ENCODE results near the gene NNAT.

The NNAT gene

GRCh38 chr20:37503256-37503927 lies 17.7 kb upstream of the NNAT start:
- DNase-seq (ENCODE audit: low read depth), result no peak
- H3K9me3 ChIP-seq (ENCODE audit: control insufficient read depth, low read length), result no peaks in the 10 kb centered on the region
- no peak overlapping the region for H3K9ac ChIP-seq (ENCODE audit: low read length)
- no peaks in the 10 kb centered on the region for H3K4me1 ChIP-seq (ENCODE audit: control insufficient read depth, insufficient read depth, low read length)
- H3K36me3 ChIP-seq (ENCODE audit: control insufficient read depth, insufficient read depth, low read length, severe bottlenecking), result peaks cover 9% of the 10 kb centered on the region
- H3K4me3 ChIP-seq (ENCODE audit: low read length), result no peak overlapping the region
- H3K27me3 ChIP-seq (replicated peaks; ENCODE audit: control insufficient read depth, insufficient read depth, low read length), result no peaks in the 10 kb centered on the region

- H3K27me3 ChIP-seq (replicated peaks; ENCODE audit: control insufficient read depth, insufficient read depth, low read length), result no peaks in the 10 kb centered on the region
- DNase-seq (ENCODE audit: low read depth), result no peak
- H3K4me1 ChIP-seq (ENCODE audit: control insufficient read depth, insufficient read depth, low read length), result no peaks in the 10 kb centered on the region
- peaks cover 20% of the 10 kb centered on the region for H3K36me3 ChIP-seq (ENCODE audit: control insufficient read depth, insufficient read depth, low read length, severe bottlenecking)
- no peak overlapping the region for H3K4me3 ChIP-seq (ENCODE audit: low read length)
- no peak overlapping the region for H3K9ac ChIP-seq (ENCODE audit: low read length)
- no peaks in the 10 kb centered on the region for H3K9me3 ChIP-seq (ENCODE audit: control insufficient read depth, low read length)
Measured at GRCh38 chr20:37504404-37505096, 16.5 kb upstream of the NNAT start.

GRCh38 chr20:37505263-37506151 lies 15.5 kb upstream of the NNAT start:
- Histone ChIP-seq H3K9me3 (ENCODE audit: control insufficient read depth, low read length) (no peaks in the 10 kb centered on the region), H3K9ac (ENCODE audit: low read length) (no peak overlapping the region), H3K27me3 (replicated peaks; ENCODE audit: control insufficient read depth, insufficient read depth, low read length) (no peaks in the 10 kb centered on the region), H3K36me3 (ENCODE audit: control insufficient read depth, insufficient read depth, low read length, severe bottlenecking) (peaks cover 25% of the 10 kb centered on the region), H3K4me3 (ENCODE audit: low read length) (no peak overlapping the region), H3K4me1 (ENCODE audit: control insufficient read depth, insufficient read depth, low read length) (no peaks in the 10 kb centered on the region)
- no peak for DNase-seq (ENCODE audit: low read depth)

GRCh38 chr20:37506152-37506725 lies 14.8 kb upstream of the NNAT start:
- no peak for DNase-seq (ENCODE audit: low read depth)
- H3K27me3 ChIP-seq (replicated peaks; ENCODE audit: control insufficient read depth, insufficient read depth, low read length), result no peaks in the 10 kb centered on the region
- no peaks in the 10 kb centered on the region for H3K4me1 ChIP-seq (ENCODE audit: control insufficient read depth, insufficient read depth, low read length)
- H3K4me3 ChIP-seq (ENCODE audit: low read length), result no peak overlapping the region
- peaks cover 32% of the 10 kb centered on the region for H3K36me3 ChIP-seq (ENCODE audit: control insufficient read depth, insufficient read depth, low read length, severe bottlenecking)
- H3K9ac ChIP-seq (ENCODE audit: low read length), result no peak overlapping the region
- no peaks in the 10 kb centered on the region for H3K9me3 ChIP-seq (ENCODE audit: control insufficient read depth, low read length)

- Histone ChIP-seq H3K9me3 (ENCODE audit: control insufficient read depth, low read length) (no peaks in the 10 kb centered on the region), H3K4me3 (ENCODE audit: low read length) (no peak overlapping the region), H3K27me3 (replicated peaks; ENCODE audit: control insufficient read depth, insufficient read depth, low read length) (no peaks in the 10 kb centered on the region), H3K9ac (ENCODE audit: low read length) (no peak overlapping the region), H3K4me1 (ENCODE audit: control insufficient read depth, insufficient read depth, low read length) (peaks cover 4% of the 10 kb centered on the region), H3K36me3 (ENCODE audit: control insufficient read depth, insufficient read depth, low read length, severe bottlenecking) (peaks cover 69% of the 10 kb centered on the region)
- DNase-seq (ENCODE audit: low read depth), result no peak
Measured at GRCh38 chr20:37510226-37510625, 10.8 kb upstream of the NNAT start.

- peaks cover 9% of the 10 kb centered on the region for H3K4me1 ChIP-seq (ENCODE audit: control insufficient read depth, insufficient read depth, low read length)
- H3K27me3 ChIP-seq (replicated peaks; ENCODE audit: control insufficient read depth, insufficient read depth, low read length), result no peaks in the 10 kb centered on the region
- H3K9me3 ChIP-seq (ENCODE audit: control insufficient read depth, low read length), result no peaks in the 10 kb centered on the region
- peaks cover 85% of the 10 kb centered on the region for H3K36me3 ChIP-seq (ENCODE audit: control insufficient read depth, insufficient read depth, low read length, severe bottlenecking)
- peak; percentile 77 for DNase-seq (ENCODE audit: low read depth)
- H3K9ac ChIP-seq (ENCODE audit: low read length), result no peak overlapping the region
- H3K4me3 ChIP-seq (ENCODE audit: low read length), result no peak overlapping the region
Measured at GRCh38 chr20:37511610-37512275, 9.3 kb upstream of the NNAT start.

GRCh38 chr20:37513779-37514359 lies 7.2 kb upstream of the NNAT start:
- no peaks in the 10 kb centered on the region for H3K27me3 ChIP-seq (replicated peaks; ENCODE audit: control insufficient read depth, insufficient read depth, low read length)
- H3K9me3 ChIP-seq (ENCODE audit: control insufficient read depth, low read length), result no peaks in the 10 kb centered on the region
- no peak for DNase-seq (ENCODE audit: low read depth)
- no peak overlapping the region for H3K4me3 ChIP-seq (ENCODE audit: low read length)
- no peak overlapping the region for H3K9ac ChIP-seq (ENCODE audit: low read length)
- H3K4me1 ChIP-seq (ENCODE audit: control insufficient read depth, insufficient read depth, low read length), result peaks cover 28% of the 10 kb centered on the region
- H3K36me3 ChIP-seq (ENCODE audit: control insufficient read depth, insufficient read depth, low read length, severe bottlenecking), result peaks cover 88% of the 10 kb centered on the region

- H3K4me1 ChIP-seq (ENCODE audit: control insufficient read depth, insufficient read depth, low read length), result peaks cover 42% of the 10 kb centered on the region
- H3K9me3 ChIP-seq (ENCODE audit: control insufficient read depth, low read length), result no peaks in the 10 kb centered on the region
- H3K27me3 ChIP-seq (replicated peaks; ENCODE audit: control insufficient read depth, insufficient read depth, low read length), result no peaks in the 10 kb centered on the region
- H3K9ac ChIP-seq (ENCODE audit: low read length), result no peak overlapping the region
- H3K36me3 ChIP-seq (ENCODE audit: control insufficient read depth, insufficient read depth, low read length, severe bottlenecking), result peaks cover 82% of the 10 kb centered on the region
- DNase-seq (ENCODE audit: low read depth), result no peak
- H3K4me3 ChIP-seq (ENCODE audit: low read length), result no peak overlapping the region
Measured at GRCh38 chr20:37515876-37516275, 5.2 kb upstream of the NNAT start.

- H3K36me3 ChIP-seq (ENCODE audit: control insufficient read depth, insufficient read depth, low read length, severe bottlenecking), result peaks cover 70% of the 10 kb centered on the region
- peak; percentile 45 for DNase-seq (ENCODE audit: low read depth)
- H3K9ac ChIP-seq (ENCODE audit: low read length), result no peak overlapping the region
- no peaks in the 10 kb centered on the region for H3K9me3 ChIP-seq (ENCODE audit: control insufficient read depth, low read length)
- H3K27me3 ChIP-seq (replicated peaks; ENCODE audit: control insufficient read depth, insufficient read depth, low read length), result no peaks in the 10 kb centered on the region
- H3K4me3 ChIP-seq (ENCODE audit: low read length), result peak overlapping the region; percentile 20
- H3K4me1 ChIP-seq (ENCODE audit: control insufficient read depth, insufficient read depth, low read length), result peaks cover 39% of the 10 kb centered on the region
Measured at GRCh38 chr20:37516811-37517750, 4.0 kb upstream of the NNAT start.

- H3K9ac ChIP-seq (ENCODE audit: low read length), result no peak overlapping the region
- H3K36me3 ChIP-seq (ENCODE audit: control insufficient read depth, insufficient read depth, low read length, severe bottlenecking), result peaks cover 62% of the 10 kb centered on the region
- H3K4me1 ChIP-seq (ENCODE audit: control insufficient read depth, insufficient read depth, low read length), result peaks cover 38% of the 10 kb centered on the region
- no peak for DNase-seq (ENCODE audit: low read depth)
- no peak overlapping the region for H3K4me3 ChIP-seq (ENCODE audit: low read length)
- no peaks in the 10 kb centered on the region for H3K27me3 ChIP-seq (replicated peaks; ENCODE audit: control insufficient read depth, insufficient read depth, low read length)
- H3K9me3 ChIP-seq (ENCODE audit: control insufficient read depth, low read length), result no peaks in the 10 kb centered on the region
Measured at GRCh38 chr20:37518059-37518458, 3.0 kb upstream of the NNAT start.

All from adipocyte (in vitro differentiated cells).